Measurements from ENCODE around the gene LRRC32.

LRRC32 gene

DNA sequence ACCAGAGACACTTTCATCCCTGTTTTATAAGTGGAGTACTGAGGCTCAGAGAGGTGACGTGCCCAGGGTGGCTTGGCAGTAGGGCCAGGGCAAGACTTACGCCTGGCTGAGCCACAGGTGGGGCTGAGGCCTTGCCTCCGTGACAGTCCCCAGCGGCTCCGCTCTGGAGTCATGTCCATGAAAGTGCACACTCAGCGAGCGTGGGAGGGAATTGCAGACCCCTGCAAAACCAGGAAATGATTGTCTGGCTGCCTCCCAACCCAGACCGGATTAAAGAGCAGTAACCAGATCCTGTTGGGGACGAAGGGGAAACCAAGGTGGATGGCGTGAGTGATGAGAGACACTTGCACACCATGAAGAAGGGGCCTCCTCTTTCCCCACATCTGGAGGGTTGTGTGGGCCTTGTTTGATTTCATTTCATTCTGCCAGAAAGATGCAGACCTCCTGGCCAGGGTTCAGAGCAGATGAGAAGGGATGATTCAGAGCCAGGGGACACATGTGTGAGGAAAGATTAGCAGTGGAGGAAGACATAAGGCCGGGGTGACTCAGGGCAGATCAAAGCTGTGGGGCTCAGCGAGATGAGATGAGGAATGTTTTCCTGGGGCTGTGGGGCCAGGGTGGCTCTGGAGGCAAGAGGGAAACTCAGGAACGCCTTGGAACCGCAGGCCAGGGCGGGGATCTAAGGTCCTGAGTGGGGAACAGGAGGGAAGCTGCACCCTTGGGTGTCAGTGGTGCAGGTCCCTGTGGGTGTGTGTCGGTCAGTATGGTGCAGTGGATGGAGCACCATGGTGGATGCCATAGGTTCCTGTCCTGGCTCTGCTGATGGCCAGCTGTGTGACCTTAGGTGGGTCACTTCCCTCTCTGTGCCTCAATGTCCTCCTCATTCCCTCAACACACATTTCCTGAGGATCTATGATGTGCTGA, 29.9 kb upstream of the LRRC32 start:
- no peak overlapping the region for H3K4me3 ChIP-seq (ENCODE audit: low read length, poor library complexity, severe bottlenecking)
- H3K79me2 ChIP-seq (ENCODE audit: insufficient read depth, low read length), result no peaks in the 10 kb centered on the region
- H3K9ac ChIP-seq (ENCODE audit: low read depth, low read length, poor library complexity, severe bottlenecking), result no peak overlapping the region
- no peaks in the 10 kb centered on the region for H3K36me3 ChIP-seq (ENCODE audit: insufficient read depth, low read length)
- H3F3A ChIP-seq (ENCODE audit: low read depth), result no peaks in the 10 kb centered on the region
- TF ChIP-seq EZH2phosphoT487 (IDR thresholded peaks at IDR 0.05; ENCODE audit: borderline replicate concordance), result no peak
- TF ChIP-seq, protein P1, sequence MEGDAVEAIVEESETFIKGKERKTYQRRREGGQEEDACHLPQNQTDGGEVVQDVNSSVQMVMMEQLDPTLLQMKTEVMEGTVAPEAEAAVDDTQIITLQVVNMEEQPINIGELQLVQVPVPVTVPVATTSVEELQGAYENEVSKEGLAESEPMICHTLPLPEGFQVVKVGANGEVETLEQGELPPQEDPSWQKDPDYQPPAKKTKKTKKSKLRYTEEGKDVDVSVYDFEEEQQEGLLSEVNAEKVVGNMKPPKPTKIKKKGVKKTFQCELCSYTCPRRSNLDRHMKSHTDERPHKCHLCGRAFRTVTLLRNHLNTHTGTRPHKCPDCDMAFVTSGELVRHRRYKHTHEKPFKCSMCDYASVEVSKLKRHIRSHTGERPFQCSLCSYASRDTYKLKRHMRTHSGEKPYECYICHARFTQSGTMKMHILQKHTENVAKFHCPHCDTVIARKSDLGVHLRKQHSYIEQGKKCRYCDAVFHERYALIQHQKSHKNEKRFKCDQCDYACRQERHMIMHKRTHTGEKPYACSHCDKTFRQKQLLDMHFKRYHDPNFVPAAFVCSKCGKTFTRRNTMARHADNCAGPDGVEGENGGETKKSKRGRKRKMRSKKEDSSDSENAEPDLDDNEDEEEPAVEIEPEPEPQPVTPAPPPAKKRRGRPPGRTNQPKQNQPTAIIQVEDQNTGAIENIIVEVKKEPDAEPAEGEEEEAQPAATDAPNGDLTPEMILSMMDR (conservative IDR thresholded peaks at IDR 0.05; ENCODE audit: low read length), result no peak
- H2AFZ ChIP-seq (ENCODE audit: low read length), result no peak overlapping the region
- no peaks in the 10 kb centered on the region for H4K20me1 ChIP-seq (ENCODE audit: insufficient read depth, low read length, poor library complexity, severe bottlenecking)
- H3K4me1 ChIP-seq (ENCODE audit: insufficient read depth, low read length, poor library complexity, severe bottlenecking), result peaks cover 4% of the 10 kb centered on the region
- no peaks in the 10 kb centered on the region for H3K27me3 ChIP-seq (ENCODE audit: insufficient read depth, low read length, poor library complexity, severe bottlenecking)
- H3K9me2 ChIP-seq (replicated peaks; ENCODE audit: low read depth, low read length), result no peaks in the 10 kb centered on the region
- H3K4me2 ChIP-seq (ENCODE audit: low read depth, low read length, poor library complexity, severe bottlenecking), result no peak overlapping the region
- no peaks in the 10 kb centered on the region for H3K9me3 ChIP-seq (ENCODE audit: insufficient read depth, low read depth, low read length)

DNA sequence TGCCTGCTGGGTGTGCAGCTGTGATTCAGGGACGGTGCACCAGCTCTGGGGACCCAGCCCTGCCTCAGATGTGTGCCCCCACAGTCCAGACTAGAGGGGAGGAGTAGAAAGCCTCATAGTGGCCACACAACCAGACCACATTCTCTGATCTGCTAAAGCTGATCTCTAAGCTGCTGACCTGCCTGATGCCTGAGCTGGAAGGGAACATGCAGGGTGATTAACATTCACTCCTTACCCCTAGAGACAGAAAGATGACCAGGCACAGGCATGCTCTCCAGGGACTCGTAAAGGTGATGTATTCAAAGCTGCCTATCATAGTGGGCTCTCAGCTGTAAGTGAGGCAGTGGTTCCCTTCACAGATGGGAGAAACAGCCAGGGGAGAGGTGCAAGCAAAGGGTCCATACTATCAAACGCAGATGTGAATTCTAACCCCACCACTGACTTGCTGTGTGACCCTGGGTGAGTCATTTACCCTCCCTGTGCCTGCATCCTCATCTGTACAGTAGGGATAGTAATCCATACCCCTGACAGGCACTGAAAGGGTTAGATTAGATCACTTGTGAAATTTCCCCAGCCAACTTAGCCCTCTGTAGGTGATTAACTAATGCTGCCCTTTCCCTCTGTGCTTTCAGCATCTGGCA, 29.0 kb upstream of the LRRC32 start:
- Histone ChIP-seq H3K4me1 (ENCODE audit: insufficient read depth, low read length, poor library complexity, severe bottlenecking) (peaks cover 4% of the 10 kb centered on the region), H3K4me3 (ENCODE audit: low read length, poor library complexity, severe bottlenecking) (no peak overlapping the region), H3K9me3 (ENCODE audit: insufficient read depth, low read depth, low read length) (no peaks in the 10 kb centered on the region), H4K20me1 (ENCODE audit: insufficient read depth, low read length, poor library complexity, severe bottlenecking) (no peaks in the 10 kb centered on the region), H2AFZ (ENCODE audit: low read length) (no peak overlapping the region), H3K9me2 (replicated peaks; ENCODE audit: low read depth, low read length) (no peaks in the 10 kb centered on the region), H3F3A (ENCODE audit: low read depth) (no peaks in the 10 kb centered on the region), H3K9ac (ENCODE audit: low read depth, low read length, poor library complexity, severe bottlenecking) (no peak overlapping the region), H3K4me2 (ENCODE audit: low read depth, low read length, poor library complexity, severe bottlenecking) (no peak overlapping the region), H3K27me3 (ENCODE audit: insufficient read depth, low read length, poor library complexity, severe bottlenecking) (no peaks in the 10 kb centered on the region), H3K36me3 (ENCODE audit: insufficient read depth, low read length) (no peaks in the 10 kb centered on the region), H3K79me2 (ENCODE audit: insufficient read depth, low read length) (no peaks in the 10 kb centered on the region)
- TF ChIP-seq EZH2phosphoT487 (IDR thresholded peaks at IDR 0.05; ENCODE audit: borderline replicate concordance), result no peak
- TF ChIP-seq, protein P1 (conservative IDR thresholded peaks at IDR 0.05; ENCODE audit: low read length), result no peak

DNA sequence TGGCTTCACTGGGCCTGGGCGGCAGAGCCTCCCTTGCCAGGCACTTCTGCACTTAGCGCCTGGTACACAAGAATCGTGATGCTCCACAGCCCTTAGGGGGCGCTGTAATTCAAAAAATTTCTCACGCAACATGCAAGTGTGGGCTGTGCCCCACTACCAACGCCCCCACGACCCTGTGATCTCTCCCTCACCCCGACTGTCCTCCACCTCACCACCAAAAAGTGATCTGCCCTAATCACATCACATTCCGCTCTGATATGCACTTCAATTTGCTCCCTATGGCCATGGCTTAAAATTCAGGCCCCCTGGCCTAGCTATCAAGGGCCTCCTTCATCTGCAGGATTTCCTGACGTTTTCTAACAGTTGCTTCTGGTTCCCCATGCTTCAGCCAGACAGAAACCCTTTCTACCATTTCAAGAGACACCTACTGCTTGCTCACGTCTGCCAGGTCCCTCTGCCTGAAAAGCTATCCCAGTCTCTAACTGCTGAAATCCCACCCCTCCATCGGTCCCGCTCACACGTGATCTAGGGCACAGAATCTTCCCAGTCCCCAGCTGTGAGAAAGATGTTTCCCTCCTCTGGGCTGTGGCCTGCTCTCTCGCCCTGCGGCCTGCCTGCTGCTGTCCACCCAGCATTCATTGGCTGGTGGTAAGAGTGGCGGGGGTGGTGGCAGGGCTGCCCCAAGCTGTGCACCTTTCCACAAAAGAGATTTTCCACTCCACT, 27.9 kb upstream of the LRRC32 start:
- Histone ChIP-seq H3K4me1 (ENCODE audit: insufficient read depth, low read length, poor library complexity, severe bottlenecking) (peaks cover 4% of the 10 kb centered on the region), H3K9me3 (ENCODE audit: insufficient read depth, low read depth, low read length) (no peaks in the 10 kb centered on the region), H4K20me1 (ENCODE audit: insufficient read depth, low read length, poor library complexity, severe bottlenecking) (no peaks in the 10 kb centered on the region), H3K4me2 (ENCODE audit: low read depth, low read length, poor library complexity, severe bottlenecking) (no peak overlapping the region), H2AFZ (ENCODE audit: low read length) (no peak overlapping the region), H3K4me3 (ENCODE audit: low read length, poor library complexity, severe bottlenecking) (no peak overlapping the region), H3F3A (ENCODE audit: low read depth) (no peaks in the 10 kb centered on the region), H3K9ac (ENCODE audit: low read depth, low read length, poor library complexity, severe bottlenecking) (no peak overlapping the region), H3K79me2 (ENCODE audit: insufficient read depth, low read length) (no peaks in the 10 kb centered on the region), H3K36me3 (ENCODE audit: insufficient read depth, low read length) (no peaks in the 10 kb centered on the region), H3K27me3 (ENCODE audit: insufficient read depth, low read length, poor library complexity, severe bottlenecking) (no peaks in the 10 kb centered on the region), H3K9me2 (replicated peaks; ENCODE audit: low read depth, low read length) (no peaks in the 10 kb centered on the region)
- TF ChIP-seq, protein P1 (conservative IDR thresholded peaks at IDR 0.05; ENCODE audit: low read length), result peak; percentile 59
- no peak for TF ChIP-seq EZH2phosphoT487 (IDR thresholded peaks at IDR 0.05; ENCODE audit: borderline replicate concordance)
